CD14-positive monocyte (primary cell): ENCODE results near the gene NUDT9. TPM values are rescaled to one million over a fixed set of nuclear protein-coding genes. Genes with fewer than 3 reads are reported as not detected.

Source experiments
- DNase-seq, 3 donors: peaks; one replicate each; pipeline ENCODE4 v3.0.0-alpha.2; 2011 to 2022
- H2AFZ ChIP-seq: 2 replicates; pipeline ENCODE4 v1.6.0; 2012; ENCODE audit warnings: mild to moderate bottlenecking, low read depth, low read length, inconsistent platforms; ENCODE audit not compliant: insufficient read depth, poor library complexity, severe bottlenecking
- H3K27ac ChIP-seq, 2 donors: 1 replicate in 1 of 2; 2 replicates in 1 of 2; pipeline ENCODE4 v1.5.1; 2012 to 2013; ENCODE audit warnings: low read length in 2 of 2, control low read depth in 1 of 2, inconsistent platforms in 1 of 2, low read depth in 1 of 2, mild to moderate bottlenecking in 1 of 2
- H3K27me3 ChIP-seq, 2 donors: one replicate each; pipeline versions ENCODE4 v1.6.0 to v1.6.1; 2011 to 2013; ENCODE audit warnings: low read length in 2 of 2; ENCODE audit not compliant: control insufficient read depth in 2 of 2, insufficient read depth in 2 of 2
- H3K36me3 ChIP-seq, 2 donors: replicated peaks in 1 of 2; 1 replicate in 1 of 2; 2 replicates in 1 of 2; pipeline versions ENCODE4 v1.5.1 to v1.6.1; 2012 to 2013; ENCODE audit warnings: low read length in 2 of 2, control low read depth in 1 of 2, inconsistent platforms in 1 of 2, mild to moderate bottlenecking in 1 of 2; ENCODE audit not compliant: insufficient read depth in 2 of 2, control insufficient read depth in 1 of 2
- H3K4me1 ChIP-seq, 2 donors: 1 replicate in 1 of 2; 2 replicates in 1 of 2; pipeline versions ENCODE4 v1.5.1 to v1.6.1; 2012 to 2013; ENCODE audit warnings: low read length in 2 of 2, control low read depth in 1 of 2, inconsistent platforms in 1 of 2, mild to moderate bottlenecking in 1 of 2, moderate library complexity in 1 of 2; ENCODE audit not compliant: insufficient read depth in 2 of 2, control insufficient read depth in 1 of 2
- H3K4me2 ChIP-seq: replicated peaks from 2 replicates; pipeline ENCODE3; 2012; ENCODE audit warnings: low read length, moderate library complexity, mild to moderate bottlenecking; ENCODE audit not compliant: poor library complexity, severe bottlenecking; ENCODE audit errors: extremely low read depth
- H3K4me3 ChIP-seq, 3 experiments: fragments of 200-600 bp in 1 of 3; sonication (generic) in 1 of 3; replicated peaks in 1 of 3; 1 replicate in 2 of 3; 2 replicates in 1 of 3; pipeline ENCODE4 v1.5.1; 2011 to 2013; ENCODE audit warnings: low read length in 3 of 3, mild to moderate bottlenecking in 3 of 3, control low read depth in 2 of 3, low read depth in 2 of 3, inconsistent platforms in 1 of 3, moderate library complexity in 1 of 3
- H3K79me2 ChIP-seq: 2 replicates; pipeline ENCODE4 v1.6.0; 2012; ENCODE audit warnings: mild to moderate bottlenecking, control low read depth, inconsistent platforms, low read length, moderate library complexity; ENCODE audit not compliant: insufficient read depth
- H3K9ac ChIP-seq: 2 replicates; pipeline ENCODE4 v1.6.0; 2017; ENCODE audit warnings: low read length, mild to moderate bottlenecking; ENCODE audit not compliant: insufficient read depth, poor library complexity, severe bottlenecking
- H3K9me3 ChIP-seq, 2 donors: replicated peaks in 1 of 2; 1 replicate in 1 of 2; 2 replicates in 1 of 2; pipeline versions ENCODE4 v1.5.1 to v1.6.1; 2012 to 2013; ENCODE audit warnings: low read length in 2 of 2, control low read depth in 1 of 2; ENCODE audit not compliant: control insufficient read depth in 1 of 2, insufficient read depth in 1 of 2
- H4K20me1 ChIP-seq: 2 replicates; pipeline ENCODE4 v1.6.0; 2012; ENCODE audit warnings: mild to moderate bottlenecking, low read length, control low read depth, moderate library complexity; ENCODE audit not compliant: insufficient read depth
- H3K27ac Mint-ChIP-seq, 7 donors: one replicate each; pipeline ENCODE4 v1.8.0; 2020; ENCODE audit warnings: mild to moderate bottlenecking in 7 of 7, mixed read lengths in 7 of 7, moderate library complexity in 6 of 7, inconsistent platforms in 2 of 7
- H3K27me3 Mint-ChIP-seq, 3 donors: one replicate each; pipeline ENCODE4 v1.8.0; 2021 to 2022; ENCODE audit warnings: low read depth in 3 of 3, mild to moderate bottlenecking in 3 of 3, mixed read lengths in 3 of 3, moderate library complexity in 3 of 3, inconsistent platforms in 1 of 3
- H3K36me3 Mint-ChIP-seq, 2 donors: one replicate each; pipeline ENCODE4 v1.8.0; 2020; ENCODE audit warnings: mixed read lengths in 2 of 2, inconsistent platforms in 1 of 2, mild to moderate bottlenecking in 1 of 2
- H3K4me1 Mint-ChIP-seq: one replicate; pipeline ENCODE4 v1.8.0; 2020; ENCODE audit warnings: mild to moderate bottlenecking, mixed read lengths
- H3K4me3 Mint-ChIP-seq, 2 donors: one replicate each; pipeline ENCODE4 v1.8.0; 2020; ENCODE audit warnings: mild to moderate bottlenecking in 2 of 2, mixed read lengths in 2 of 2, moderate library complexity in 1 of 2
- H3K9me3 Mint-ChIP-seq, 7 donors: one replicate each; pipeline ENCODE4 v1.8.0; 2020 to 2022; ENCODE audit warnings: mixed read lengths in 7 of 7, mild to moderate bottlenecking in 6 of 7, moderate library complexity in 6 of 7, inconsistent platforms in 2 of 7
- WGBS: methylation state at CpG from one replicate; pipeline ENCODE4 v1.1.5; 2013; ENCODE audit warnings: missing lambda C conversion rate; ENCODE audit not compliant: insufficient coverage; 5-methylcytosine and 5-hydroxymethylcytosine counted together
- intact Hi-C, 2 donors: fragments of 100-400 bp; cut with micrococcal nuclease; formaldehyde crosslinking; loops; one replicate each; pipeline versions ENCODE4 v1.15.0 to v1.15.1; 2023
- polyA plus RNA-seq, 3 donors: library from polyadenylated mRNA; depleted of rRNA in 1 of 3; unstranded in 2 of 3; stranded (reverse) in 1 of 3; fragments of 300-500 nt in 2 of 3; fragments of >200 nt in 1 of 3; fragmentation: Illumina TruSeq in 2 of 3; gene quantifications; 1 replicate in 2 of 3; 2 replicates in 1 of 3; pipeline ENCODE4 v1.2.3, GENCODE V29; 2012 to 2021
- TF ChIP-seq, protein P1 (sequence below): fragments of 200-600 bp; IDR thresholded peaks from one replicate; pipeline ENCODE4 v1.8.0; 2022; ENCODE audit warnings: antibody characterized with exemption, mild to moderate bottlenecking

The NUDT9 gene
- polyA plus RNA-seq, 3 donors = 9.6 to 14.3 (median 12.5) TPM

DNA sequence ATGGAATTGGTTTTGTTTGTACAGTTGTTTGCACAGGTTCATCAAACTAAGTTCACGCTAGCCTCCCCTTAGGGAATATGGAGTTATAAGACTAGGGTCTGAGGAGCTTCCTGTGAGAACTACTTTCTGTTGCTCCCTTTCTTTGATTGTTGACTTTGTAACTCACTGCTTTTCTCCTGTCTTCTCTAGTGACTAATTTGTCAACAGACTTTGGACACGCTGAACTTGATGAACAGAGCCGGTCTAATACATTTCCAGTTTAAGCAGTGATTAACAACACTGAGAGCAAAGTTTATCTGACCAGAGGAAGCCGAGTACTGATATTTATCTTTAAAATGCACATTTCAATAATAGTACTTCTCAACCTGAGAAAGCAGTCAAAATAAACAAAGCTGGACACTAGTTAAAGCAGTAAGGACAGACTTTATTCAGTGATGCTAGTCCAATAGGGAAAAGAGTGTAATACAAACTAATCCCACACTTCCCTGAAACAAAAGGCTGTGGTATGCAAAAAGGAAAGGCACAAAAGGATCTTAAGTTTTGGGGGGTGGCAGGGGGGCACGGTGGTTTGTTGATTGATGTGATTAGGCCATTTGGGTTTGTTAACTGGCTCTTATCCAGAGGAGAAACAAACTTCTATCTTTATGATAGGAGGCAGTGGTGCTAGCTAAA, 2.7 kb upstream of the NUDT9 start:
- H3K9me3 ChIP-seq = peaks cover 0 to 3% of the 10 kb centered on the region in 2 donors
- Mint-ChIP-seq H3K27me3 (peaks cover 0 to 4% (median 0%) of the 10 kb centered on the region in 3 donors), H3K36me3 (no peaks in the 10 kb centered on the region), H3K4me3 (no peak overlapping the region), H3K9me3 (peaks cover 0 to 13% (median 4%) of the 10 kb centered on the region in 7 donors), H3K27ac (no peak overlapping the region), H3K4me1 (peaks cover 14% of the 10 kb centered on the region)
- H2AFZ ChIP-seq = peak overlapping the region; percentile 21
- H3K4me2 ChIP-seq = no peak overlapping the region
- no peak overlapping the region for H3K4me3 ChIP-seq
- no peak for DNase-seq
- H3K4me1 ChIP-seq = peaks cover 17% of the 10 kb centered on the region in 2 donors
- TF ChIP-seq, protein P1, sequence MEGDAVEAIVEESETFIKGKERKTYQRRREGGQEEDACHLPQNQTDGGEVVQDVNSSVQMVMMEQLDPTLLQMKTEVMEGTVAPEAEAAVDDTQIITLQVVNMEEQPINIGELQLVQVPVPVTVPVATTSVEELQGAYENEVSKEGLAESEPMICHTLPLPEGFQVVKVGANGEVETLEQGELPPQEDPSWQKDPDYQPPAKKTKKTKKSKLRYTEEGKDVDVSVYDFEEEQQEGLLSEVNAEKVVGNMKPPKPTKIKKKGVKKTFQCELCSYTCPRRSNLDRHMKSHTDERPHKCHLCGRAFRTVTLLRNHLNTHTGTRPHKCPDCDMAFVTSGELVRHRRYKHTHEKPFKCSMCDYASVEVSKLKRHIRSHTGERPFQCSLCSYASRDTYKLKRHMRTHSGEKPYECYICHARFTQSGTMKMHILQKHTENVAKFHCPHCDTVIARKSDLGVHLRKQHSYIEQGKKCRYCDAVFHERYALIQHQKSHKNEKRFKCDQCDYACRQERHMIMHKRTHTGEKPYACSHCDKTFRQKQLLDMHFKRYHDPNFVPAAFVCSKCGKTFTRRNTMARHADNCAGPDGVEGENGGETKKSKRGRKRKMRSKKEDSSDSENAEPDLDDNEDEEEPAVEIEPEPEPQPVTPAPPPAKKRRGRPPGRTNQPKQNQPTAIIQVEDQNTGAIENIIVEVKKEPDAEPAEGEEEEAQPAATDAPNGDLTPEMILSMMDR = no peak
- intact Hi-C loops = loop anchor here in 1 of 2 donors (5.0 kb wide), 1 partner anchor 32 kb away; no protein-coding TSS in a partner anchor
- H3K9ac ChIP-seq = no peak overlapping the region
- H3K79me2 ChIP-seq = peaks cover 22% of the 10 kb centered on the region
- no peaks in the 10 kb centered on the region for H3K27me3 ChIP-seq
- H3K36me3 ChIP-seq = no peaks in the 10 kb centered on the region
- H3K27ac ChIP-seq = no peak overlapping the region
- no peaks in the 10 kb centered on the region for H4K20me1 ChIP-seq
- 73% methylated on average over 3 of the region's 5 CpGs for WGBS

DNA sequence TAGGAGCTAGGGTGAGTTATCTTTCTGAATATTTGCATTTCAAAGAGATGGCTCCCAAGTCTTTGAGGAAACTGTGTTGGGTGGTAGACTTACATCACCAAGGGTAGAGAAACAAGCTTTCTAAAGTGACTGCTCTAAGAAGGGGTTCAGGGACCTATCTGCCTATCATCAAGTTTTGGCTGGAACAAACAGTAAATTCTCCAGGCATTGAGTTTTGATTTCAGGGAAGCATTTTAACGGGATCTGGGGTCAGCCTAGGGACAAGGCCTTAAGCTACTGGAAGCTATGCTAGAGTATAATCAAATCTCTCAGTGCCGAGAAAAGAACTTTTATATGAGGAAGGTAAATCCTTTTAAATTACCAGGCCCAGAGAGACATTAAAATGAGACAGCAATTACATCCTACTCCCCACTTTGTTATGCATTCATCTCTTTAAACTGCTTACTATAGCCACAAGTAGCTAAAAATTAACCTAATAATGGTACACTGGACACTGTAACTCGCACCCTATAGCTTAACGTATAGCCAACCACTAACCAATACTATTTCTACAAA, 2.0 kb upstream of the NUDT9 start:
- peaks cover 0 to 3% of the 10 kb centered on the region in 2 donors for H3K9me3 ChIP-seq
- H3K4me1 ChIP-seq = peaks cover 17% of the 10 kb centered on the region in 2 donors
- H3K9me3 Mint-ChIP-seq = peaks cover 0 to 13% (median 4%) of the 10 kb centered on the region in 7 donors
- H3K4me1 Mint-ChIP-seq = peaks cover 14% of the 10 kb centered on the region
- no peaks in the 10 kb centered on the region for H4K20me1 ChIP-seq
- H3K4me3 ChIP-seq = no peak overlapping the region
- H3K27ac ChIP-seq = no peak overlapping the region
- peak overlapping the region; percentile 21 for H2AFZ ChIP-seq
- DNase-seq = no peak
- H3K36me3 Mint-ChIP-seq = no peaks in the 10 kb centered on the region
- H3K9ac ChIP-seq = no peak overlapping the region
- TF ChIP-seq, protein P1 = no peak
- no peaks in the 10 kb centered on the region for H3K27me3 ChIP-seq
- WGBS = no CpG with 5 or more reads among the region's 4 CpGs
- peaks cover 29% of the 10 kb centered on the region for H3K79me2 ChIP-seq
- intact Hi-C loops = loop anchor here in 1 of 2 donors (5.0 kb wide), 1 partner anchor 33 kb away; no protein-coding TSS in a partner anchor
- H3K27ac Mint-ChIP-seq = no peak overlapping the region
- H3K27me3 Mint-ChIP-seq = peaks cover 0 to 4% (median 0%) of the 10 kb centered on the region in 3 donors
- H3K36me3 ChIP-seq = no peaks in the 10 kb centered on the region
- H3K4me3 Mint-ChIP-seq = no peak overlapping the region
- H3K4me2 ChIP-seq = no peak overlapping the region
